Measurements from ENCODE around the gene CHPT1.

Gene CHPT1

GRCh38 chr12:101745481-101745880 is 48.0 kb downstream of the CHPT1 start:
- Histone ChIP-seq H3K36me3 (ENCODE audit: control insufficient read depth, insufficient read depth, low read length, severe bottlenecking) (peaks cover 80% of the 10 kb centered on the region), H3K4me1 (ENCODE audit: control insufficient read depth, insufficient read depth, low read length) (peaks cover 4% of the 10 kb centered on the region), H3K4me3 (ENCODE audit: low read length) (no peak overlapping the region), H3K27me3 (replicated peaks; ENCODE audit: control insufficient read depth, insufficient read depth, low read length) (no peaks in the 10 kb centered on the region), H3K9ac (ENCODE audit: low read length) (no peak overlapping the region), H3K9me3 (ENCODE audit: control insufficient read depth, low read length) (no peaks in the 10 kb centered on the region)
- no peak for DNase-seq (ENCODE audit: low read depth)

DNA sequence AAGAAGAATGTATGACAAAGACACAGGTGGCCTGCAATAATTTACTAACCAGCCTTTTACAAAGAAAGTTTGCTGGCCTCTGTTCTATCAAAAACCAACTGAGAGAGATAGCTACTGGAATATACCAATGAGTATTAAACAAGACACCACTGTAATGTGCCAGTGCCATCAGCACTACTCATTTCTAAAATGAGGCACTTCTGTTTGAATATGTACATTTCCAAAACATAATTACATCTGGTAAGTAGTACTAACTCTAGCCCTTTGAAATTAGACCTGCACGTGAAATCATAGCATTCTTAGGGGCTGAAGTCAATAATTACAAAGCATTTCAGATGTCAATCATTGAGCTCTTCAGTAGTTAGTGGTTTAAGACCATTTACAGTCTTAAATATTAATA is 48.8 kb downstream of the CHPT1 start:
- Histone ChIP-seq H3K4me1 (ENCODE audit: control insufficient read depth, insufficient read depth, low read length) (peaks cover 4% of the 10 kb centered on the region), H3K9ac (ENCODE audit: low read length) (no peak overlapping the region), H3K27me3 (replicated peaks; ENCODE audit: control insufficient read depth, insufficient read depth, low read length) (no peaks in the 10 kb centered on the region), H3K4me3 (ENCODE audit: low read length) (no peak overlapping the region), H3K36me3 (ENCODE audit: control insufficient read depth, insufficient read depth, low read length, severe bottlenecking) (peaks cover 79% of the 10 kb centered on the region), H3K9me3 (ENCODE audit: control insufficient read depth, low read length) (no peaks in the 10 kb centered on the region)
- no peak for DNase-seq (ENCODE audit: low read depth)

DNA sequence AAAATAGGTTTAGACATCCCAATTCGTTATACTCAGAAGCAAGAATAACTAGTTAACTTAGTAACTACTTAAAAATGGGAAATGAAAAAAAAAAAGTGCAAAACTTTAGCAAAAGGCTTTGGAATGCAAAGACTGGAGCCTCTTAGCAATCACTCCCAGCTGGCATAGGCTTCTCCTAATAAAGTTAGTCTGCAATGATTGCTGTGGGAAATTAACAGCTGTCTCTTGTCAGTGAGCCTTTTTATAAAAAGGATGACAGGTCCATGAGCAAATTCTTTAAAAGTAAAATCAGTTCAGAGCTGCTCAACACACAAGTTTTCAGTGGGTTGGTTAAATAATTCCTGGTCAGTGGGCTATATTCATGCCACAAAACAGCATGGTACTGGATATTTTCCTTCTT is 49.2 kb downstream of the CHPT1 start:
- Histone ChIP-seq H3K9ac (ENCODE audit: low read length) (no peak overlapping the region), H3K36me3 (ENCODE audit: control insufficient read depth, insufficient read depth, low read length, severe bottlenecking) (peaks cover 79% of the 10 kb centered on the region), H3K9me3 (ENCODE audit: control insufficient read depth, low read length) (no peaks in the 10 kb centered on the region), H3K4me1 (ENCODE audit: control insufficient read depth, insufficient read depth, low read length) (peaks cover 4% of the 10 kb centered on the region), H3K4me3 (ENCODE audit: low read length) (no peak overlapping the region), H3K27me3 (replicated peaks; ENCODE audit: control insufficient read depth, insufficient read depth, low read length) (no peaks in the 10 kb centered on the region)
- peak; percentile 58 for DNase-seq (ENCODE audit: low read depth)

GRCh38 chr12:101747697-101748096 is 50.3 kb downstream of the CHPT1 start:
- Histone ChIP-seq H3K4me3 (ENCODE audit: low read length) (no peak overlapping the region), H3K27me3 (replicated peaks; ENCODE audit: control insufficient read depth, insufficient read depth, low read length) (no peaks in the 10 kb centered on the region), H3K9me3 (ENCODE audit: control insufficient read depth, low read length) (no peaks in the 10 kb centered on the region), H3K36me3 (ENCODE audit: control insufficient read depth, insufficient read depth, low read length, severe bottlenecking) (peaks cover 75% of the 10 kb centered on the region), H3K4me1 (ENCODE audit: control insufficient read depth, insufficient read depth, low read length) (peaks cover 4% of the 10 kb centered on the region), H3K9ac (ENCODE audit: low read length) (no peak overlapping the region)
- DNase-seq (ENCODE audit: low read depth): no peak

DNA sequence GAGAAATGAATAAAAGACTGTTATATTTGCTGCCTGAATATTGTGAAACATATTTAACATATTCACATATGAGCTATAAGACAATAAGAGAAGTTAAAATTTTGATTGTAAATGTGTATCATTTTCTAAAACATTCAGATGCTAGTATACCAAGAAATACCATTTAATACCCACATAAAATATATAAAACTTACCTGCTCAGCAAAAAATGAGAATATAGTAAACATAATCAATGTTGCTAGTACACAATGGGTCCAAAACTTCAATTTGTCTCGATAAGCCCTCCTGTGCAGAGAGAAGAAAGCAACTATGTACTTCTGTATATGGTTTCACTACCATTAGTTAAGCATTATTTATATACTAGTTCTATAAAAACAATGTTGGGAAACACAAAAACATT is 51.5 kb downstream of the CHPT1 start:
- H3K9ac ChIP-seq (ENCODE audit: low read length): no peak overlapping the region
- H3K36me3 ChIP-seq (ENCODE audit: control insufficient read depth, insufficient read depth, low read length, severe bottlenecking): peaks cover 74% of the 10 kb centered on the region
- no peaks in the 10 kb centered on the region for H3K27me3 ChIP-seq (replicated peaks; ENCODE audit: control insufficient read depth, insufficient read depth, low read length)
- H3K4me3 ChIP-seq (ENCODE audit: low read length): no peak overlapping the region
- H3K4me1 ChIP-seq (ENCODE audit: control insufficient read depth, insufficient read depth, low read length): no peaks in the 10 kb centered on the region
- no peaks in the 10 kb centered on the region for H3K9me3 ChIP-seq (ENCODE audit: control insufficient read depth, low read length)
- DNase-seq (ENCODE audit: low read depth): no peak

DNA sequence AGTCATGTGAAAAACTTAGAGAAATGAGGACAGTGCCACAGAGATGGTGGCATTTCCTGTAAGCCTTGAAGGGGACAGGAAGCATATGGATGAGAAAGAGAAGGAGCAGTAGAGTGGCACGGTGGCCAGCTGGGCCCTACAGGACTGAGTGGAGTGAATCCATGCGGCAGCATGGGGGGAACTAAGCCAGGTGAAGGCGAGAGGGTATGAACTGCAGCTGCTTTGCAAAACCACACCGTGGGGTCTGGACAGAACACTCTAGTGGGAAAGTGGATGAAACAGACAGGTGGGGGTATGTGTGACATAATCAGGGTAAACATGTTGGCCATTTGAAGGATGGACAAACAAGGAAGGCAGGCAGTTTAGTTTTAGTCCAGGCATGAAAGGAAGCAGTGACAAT is 52.2 kb downstream of the CHPT1 start:
- Histone ChIP-seq H3K4me1 (ENCODE audit: control insufficient read depth, insufficient read depth, low read length) (no peaks in the 10 kb centered on the region), H3K36me3 (ENCODE audit: control insufficient read depth, insufficient read depth, low read length, severe bottlenecking) (peaks cover 66% of the 10 kb centered on the region), H3K9me3 (ENCODE audit: control insufficient read depth, low read length) (no peaks in the 10 kb centered on the region), H3K9ac (ENCODE audit: low read length) (no peak overlapping the region), H3K27me3 (replicated peaks; ENCODE audit: control insufficient read depth, insufficient read depth, low read length) (no peaks in the 10 kb centered on the region), H3K4me3 (ENCODE audit: low read length) (no peak overlapping the region)
- DNase-seq (ENCODE audit: low read depth): no peak

DNA sequence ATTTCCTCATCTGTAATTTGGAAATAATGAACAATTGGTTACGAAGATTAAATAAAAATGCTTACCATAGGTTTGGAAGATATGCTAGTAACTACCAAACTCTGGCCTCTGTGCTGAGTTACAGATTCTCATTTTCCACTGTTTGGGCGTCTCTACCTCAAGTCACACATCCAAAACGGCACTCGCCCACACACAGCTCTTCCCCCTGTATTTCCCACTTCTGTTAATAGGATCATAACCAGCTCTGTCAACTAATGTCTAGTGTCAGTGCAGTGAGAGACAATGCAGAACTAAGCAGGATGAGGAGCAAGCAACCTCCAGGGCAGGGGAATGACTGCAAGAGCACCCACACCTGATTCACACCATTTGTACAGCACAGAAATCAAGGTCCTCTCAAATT is 52.7 kb downstream of the CHPT1 start:
- DNase-seq (ENCODE audit: low read depth): no peak
- peaks cover 66% of the 10 kb centered on the region for H3K36me3 ChIP-seq (ENCODE audit: control insufficient read depth, insufficient read depth, low read length, severe bottlenecking)
- H3K9ac ChIP-seq (ENCODE audit: low read length): no peak overlapping the region
- H3K27me3 ChIP-seq (replicated peaks; ENCODE audit: control insufficient read depth, insufficient read depth, low read length): no peaks in the 10 kb centered on the region
- no peaks in the 10 kb centered on the region for H3K4me1 ChIP-seq (ENCODE audit: control insufficient read depth, insufficient read depth, low read length)
- H3K4me3 ChIP-seq (ENCODE audit: low read length): no peak overlapping the region
- H3K9me3 ChIP-seq (ENCODE audit: control insufficient read depth, low read length): no peaks in the 10 kb centered on the region

- H3K27me3 ChIP-seq (replicated peaks; ENCODE audit: control insufficient read depth, insufficient read depth, low read length): no peaks in the 10 kb centered on the region
- H3K9me3 ChIP-seq (ENCODE audit: control insufficient read depth, low read length): no peaks in the 10 kb centered on the region
- peak; percentile 68 for DNase-seq (ENCODE audit: low read depth)
- no peak overlapping the region for H3K4me3 ChIP-seq (ENCODE audit: low read length)
- H3K9ac ChIP-seq (ENCODE audit: low read length): no peak overlapping the region
- H3K36me3 ChIP-seq (ENCODE audit: control insufficient read depth, insufficient read depth, low read length, severe bottlenecking): peaks cover 28% of the 10 kb centered on the region
- H3K4me1 ChIP-seq (ENCODE audit: control insufficient read depth, insufficient read depth, low read length): peaks cover 8% of the 10 kb centered on the region
These were observed 62.1 kb downstream of the CHPT1 start for GRCh38 chr12:101759396-101760047.

- no peaks in the 10 kb centered on the region for H3K27me3 ChIP-seq (replicated peaks; ENCODE audit: control insufficient read depth, insufficient read depth, low read length)
- no peak for DNase-seq (ENCODE audit: low read depth)
- no peak overlapping the region for H3K4me3 ChIP-seq (ENCODE audit: low read length)
- H3K36me3 ChIP-seq (ENCODE audit: control insufficient read depth, insufficient read depth, low read length, severe bottlenecking): peaks cover 24% of the 10 kb centered on the region
- H3K4me1 ChIP-seq (ENCODE audit: control insufficient read depth, insufficient read depth, low read length): peaks cover 8% of the 10 kb centered on the region
- no peaks in the 10 kb centered on the region for H3K9me3 ChIP-seq (ENCODE audit: control insufficient read depth, low read length)
- H3K9ac ChIP-seq (ENCODE audit: low read length): no peak overlapping the region
These were observed 63.9 kb downstream of the CHPT1 start for GRCh38 chr12:101761350-101761749.

DNA sequence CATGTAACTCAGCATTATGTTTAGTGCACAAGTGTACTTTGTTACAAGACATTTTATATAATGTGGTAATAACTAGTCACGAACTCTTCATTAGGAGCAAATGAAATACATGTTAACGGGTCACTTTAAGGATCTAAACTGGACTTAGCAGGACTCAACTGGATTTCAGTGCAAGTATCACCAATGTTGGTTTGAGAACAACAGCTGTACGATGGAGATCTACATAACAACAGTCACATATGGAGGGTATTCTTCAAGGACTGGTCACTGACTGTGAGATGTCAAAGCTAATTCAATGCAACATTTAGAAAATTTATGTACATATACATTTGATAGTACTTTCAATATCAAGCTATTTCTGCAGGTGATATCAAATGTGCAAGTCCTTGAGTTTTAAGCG is 64.3 kb downstream of the CHPT1 start:
- peaks cover 8% of the 10 kb centered on the region for H3K4me1 ChIP-seq (ENCODE audit: control insufficient read depth, insufficient read depth, low read length)
- DNase-seq (ENCODE audit: low read depth): no peak

GRCh38 chr12:101763246-101763931 is 65.9 kb downstream of the CHPT1 start:
- H3K27me3 ChIP-seq (replicated peaks; ENCODE audit: control insufficient read depth, insufficient read depth, low read length): no peaks in the 10 kb centered on the region

More for the DNA sequence above, 64.3 kb downstream of the CHPT1 start:
- Histone ChIP-seq H3K27me3 (replicated peaks; ENCODE audit: control insufficient read depth, insufficient read depth, low read length) (no peaks in the 10 kb centered on the region), H3K9ac (ENCODE audit: low read length) (no peak overlapping the region), H3K9me3 (ENCODE audit: control insufficient read depth, low read length) (no peaks in the 10 kb centered on the region), H3K4me3 (ENCODE audit: low read length) (no peak overlapping the region), H3K36me3 (ENCODE audit: control insufficient read depth, insufficient read depth, low read length, severe bottlenecking) (peaks cover 26% of the 10 kb centered on the region)

More at GRCh38 chr12:101763246-101763931, 65.9 kb downstream of the CHPT1 start:
- Histone ChIP-seq H3K9me3 (ENCODE audit: control insufficient read depth, low read length) (no peaks in the 10 kb centered on the region), H3K9ac (ENCODE audit: low read length) (no peak overlapping the region), H3K4me1 (ENCODE audit: control insufficient read depth, insufficient read depth, low read length) (peaks cover 8% of the 10 kb centered on the region), H3K4me3 (ENCODE audit: low read length) (no peak overlapping the region), H3K36me3 (ENCODE audit: control insufficient read depth, insufficient read depth, low read length, severe bottlenecking) (peaks cover 29% of the 10 kb centered on the region)
- no peak for DNase-seq (ENCODE audit: low read depth)
